OCI-LY7 (cell line): Measurements from ENCODE around the gene L3HYPDH.

Experiments used
- EZH2phosphoT487 ChIP-seq: fragments of 200-600 bp; sonication (generic); IDR thresholded peaks from 2 replicates; pipeline ENCODE4 v1.6.1; 2018; ENCODE audit warnings: low read depth, borderline replicate concordance, mild to moderate bottlenecking, mixed run types, antibody characterized with exemption, low read length, moderate library complexity, mixed read lengths
- TF ChIP-seq, protein P1 (sequence below): fragments of 200-600 bp; sonication (generic); conservative IDR thresholded peaks from 2 replicates; pipeline ENCODE4 v1.5.1; 2014; ENCODE audit warnings: mild to moderate bottlenecking, antibody characterized with exemption, low read length, moderate library complexity, mixed read lengths

DNA sequence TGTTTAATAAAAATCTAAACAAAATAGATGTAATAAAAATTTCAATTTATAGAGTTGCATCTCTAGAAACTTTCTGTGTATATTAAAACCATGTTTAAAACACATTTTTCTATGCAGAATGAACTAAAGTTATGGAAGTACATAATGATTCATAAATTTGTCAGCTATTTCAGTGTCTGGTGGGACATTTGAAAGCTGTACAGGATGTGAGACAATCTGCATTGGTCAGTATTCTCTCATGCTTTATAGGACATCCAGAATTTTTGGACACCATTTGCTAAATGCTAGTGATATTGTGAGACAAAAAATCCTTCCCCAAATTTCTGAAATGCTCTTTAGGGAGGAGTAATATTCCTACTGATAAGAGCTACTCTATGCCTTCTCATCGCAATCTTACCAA is 32.4 kb downstream of the L3HYPDH start:
- TF ChIP-seq, protein P1, sequence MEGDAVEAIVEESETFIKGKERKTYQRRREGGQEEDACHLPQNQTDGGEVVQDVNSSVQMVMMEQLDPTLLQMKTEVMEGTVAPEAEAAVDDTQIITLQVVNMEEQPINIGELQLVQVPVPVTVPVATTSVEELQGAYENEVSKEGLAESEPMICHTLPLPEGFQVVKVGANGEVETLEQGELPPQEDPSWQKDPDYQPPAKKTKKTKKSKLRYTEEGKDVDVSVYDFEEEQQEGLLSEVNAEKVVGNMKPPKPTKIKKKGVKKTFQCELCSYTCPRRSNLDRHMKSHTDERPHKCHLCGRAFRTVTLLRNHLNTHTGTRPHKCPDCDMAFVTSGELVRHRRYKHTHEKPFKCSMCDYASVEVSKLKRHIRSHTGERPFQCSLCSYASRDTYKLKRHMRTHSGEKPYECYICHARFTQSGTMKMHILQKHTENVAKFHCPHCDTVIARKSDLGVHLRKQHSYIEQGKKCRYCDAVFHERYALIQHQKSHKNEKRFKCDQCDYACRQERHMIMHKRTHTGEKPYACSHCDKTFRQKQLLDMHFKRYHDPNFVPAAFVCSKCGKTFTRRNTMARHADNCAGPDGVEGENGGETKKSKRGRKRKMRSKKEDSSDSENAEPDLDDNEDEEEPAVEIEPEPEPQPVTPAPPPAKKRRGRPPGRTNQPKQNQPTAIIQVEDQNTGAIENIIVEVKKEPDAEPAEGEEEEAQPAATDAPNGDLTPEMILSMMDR, result no peak
- TF ChIP-seq EZH2phosphoT487, result no peak
